ENCODE results near the gene NCKAP5.

The NCKAP5 gene

DNA sequence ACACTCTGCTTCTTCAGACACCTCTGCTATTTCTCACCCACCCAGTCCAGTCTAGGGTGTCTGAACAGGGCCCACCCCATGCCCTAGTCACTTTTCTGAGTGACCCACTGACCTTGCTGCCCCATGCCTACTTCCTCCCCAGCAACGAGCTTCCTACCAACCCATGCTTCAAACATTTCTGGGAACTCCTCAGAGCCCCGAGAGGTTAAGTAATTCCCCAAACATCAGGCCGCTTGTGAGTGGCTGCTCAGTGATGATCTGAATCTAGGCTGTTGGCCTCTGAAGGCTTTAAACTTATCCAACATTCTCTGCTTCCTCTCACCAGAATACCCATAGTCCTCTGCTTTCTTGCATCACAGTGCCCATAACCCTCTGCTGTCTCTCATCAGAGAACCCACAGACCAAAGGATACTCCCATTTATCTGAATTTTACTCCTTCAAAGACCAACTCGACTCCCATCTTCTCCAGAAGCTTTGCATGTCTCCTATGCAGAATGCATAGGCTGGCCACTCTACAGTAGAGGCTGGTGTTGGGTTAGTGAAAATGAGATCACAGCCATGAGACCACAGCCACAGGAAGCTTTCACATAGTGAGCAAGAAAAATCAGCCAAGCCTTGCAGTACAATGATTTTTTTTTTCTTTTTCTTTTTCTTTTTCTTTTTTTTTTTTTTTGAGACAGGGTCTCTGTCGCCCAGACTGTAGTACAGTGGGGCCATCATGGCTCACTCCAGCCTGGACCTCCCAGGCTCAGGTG, 588.7 kb downstream of the NCKAP5 start:
- no peak for ATAC-seq (ENCODE audit: low read depth)

DNA sequence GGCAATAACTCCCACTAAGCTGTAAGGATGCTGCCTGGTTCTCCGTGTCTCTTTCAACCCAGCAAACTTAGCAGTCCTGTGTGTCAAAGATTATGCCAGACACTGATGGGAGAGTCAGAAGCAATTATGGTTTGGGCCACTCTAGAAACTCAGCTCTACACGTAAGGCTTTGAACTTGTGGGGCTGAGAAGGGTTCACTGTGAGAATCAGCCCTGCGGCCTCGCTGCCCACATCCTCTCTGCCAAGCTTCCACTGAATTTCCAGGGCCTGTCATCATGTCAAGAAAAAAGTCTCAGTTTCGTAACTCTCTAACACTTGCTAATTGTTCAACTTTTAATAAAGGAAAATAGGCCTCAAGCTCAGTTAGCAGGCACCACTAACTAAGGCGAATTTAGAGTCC, 589.4 kb downstream of the NCKAP5 start:
- no peaks in the 10 kb centered on the region for H3K27me3 ChIP-seq (ENCODE audit: insufficient read depth, poor library complexity, severe bottlenecking)
- no peaks in the 10 kb centered on the region for H3K36me3 ChIP-seq (ENCODE audit: low read depth)
- TF ChIP-seq, protein P1, sequence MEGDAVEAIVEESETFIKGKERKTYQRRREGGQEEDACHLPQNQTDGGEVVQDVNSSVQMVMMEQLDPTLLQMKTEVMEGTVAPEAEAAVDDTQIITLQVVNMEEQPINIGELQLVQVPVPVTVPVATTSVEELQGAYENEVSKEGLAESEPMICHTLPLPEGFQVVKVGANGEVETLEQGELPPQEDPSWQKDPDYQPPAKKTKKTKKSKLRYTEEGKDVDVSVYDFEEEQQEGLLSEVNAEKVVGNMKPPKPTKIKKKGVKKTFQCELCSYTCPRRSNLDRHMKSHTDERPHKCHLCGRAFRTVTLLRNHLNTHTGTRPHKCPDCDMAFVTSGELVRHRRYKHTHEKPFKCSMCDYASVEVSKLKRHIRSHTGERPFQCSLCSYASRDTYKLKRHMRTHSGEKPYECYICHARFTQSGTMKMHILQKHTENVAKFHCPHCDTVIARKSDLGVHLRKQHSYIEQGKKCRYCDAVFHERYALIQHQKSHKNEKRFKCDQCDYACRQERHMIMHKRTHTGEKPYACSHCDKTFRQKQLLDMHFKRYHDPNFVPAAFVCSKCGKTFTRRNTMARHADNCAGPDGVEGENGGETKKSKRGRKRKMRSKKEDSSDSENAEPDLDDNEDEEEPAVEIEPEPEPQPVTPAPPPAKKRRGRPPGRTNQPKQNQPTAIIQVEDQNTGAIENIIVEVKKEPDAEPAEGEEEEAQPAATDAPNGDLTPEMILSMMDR (IDR thresholded peaks at IDR 0.05; ENCODE audit: poor library complexity, severe bottlenecking), result no peak
- no peak for DNase-seq (ENCODE audit: low spot score)
- no peaks in the 10 kb centered on the region for H3K4me1 ChIP-seq (ENCODE audit: insufficient read depth, poor library complexity, severe bottlenecking)
- no peaks in the 10 kb centered on the region for H3K9me3 ChIP-seq (ENCODE audit: severe bottlenecking)
- no peak for ATAC-seq (ENCODE audit: low read depth)
- H3K27ac ChIP-seq (ENCODE audit: poor library complexity, severe bottlenecking), result no peak overlapping the region
- H3K4me3 ChIP-seq (ENCODE audit: severe bottlenecking), result no peak overlapping the region

More for the DNA sequence above, 588.7 kb downstream of the NCKAP5 start:
- H3K36me3 ChIP-seq (ENCODE audit: low read depth), result no peaks in the 10 kb centered on the region
- H3K4me3 ChIP-seq (ENCODE audit: severe bottlenecking), result no peak overlapping the region
- H3K27me3 ChIP-seq (ENCODE audit: insufficient read depth, poor library complexity, severe bottlenecking), result no peaks in the 10 kb centered on the region
- no peak for DNase-seq (ENCODE audit: low spot score)
- no peak overlapping the region for H3K27ac ChIP-seq (ENCODE audit: poor library complexity, severe bottlenecking)
- H3K4me1 ChIP-seq (ENCODE audit: insufficient read depth, poor library complexity, severe bottlenecking), result no peaks in the 10 kb centered on the region
- no peaks in the 10 kb centered on the region for H3K9me3 ChIP-seq (ENCODE audit: severe bottlenecking)
- TF ChIP-seq, protein P1 (IDR thresholded peaks at IDR 0.05; ENCODE audit: poor library complexity, severe bottlenecking), result no peak

DNA sequence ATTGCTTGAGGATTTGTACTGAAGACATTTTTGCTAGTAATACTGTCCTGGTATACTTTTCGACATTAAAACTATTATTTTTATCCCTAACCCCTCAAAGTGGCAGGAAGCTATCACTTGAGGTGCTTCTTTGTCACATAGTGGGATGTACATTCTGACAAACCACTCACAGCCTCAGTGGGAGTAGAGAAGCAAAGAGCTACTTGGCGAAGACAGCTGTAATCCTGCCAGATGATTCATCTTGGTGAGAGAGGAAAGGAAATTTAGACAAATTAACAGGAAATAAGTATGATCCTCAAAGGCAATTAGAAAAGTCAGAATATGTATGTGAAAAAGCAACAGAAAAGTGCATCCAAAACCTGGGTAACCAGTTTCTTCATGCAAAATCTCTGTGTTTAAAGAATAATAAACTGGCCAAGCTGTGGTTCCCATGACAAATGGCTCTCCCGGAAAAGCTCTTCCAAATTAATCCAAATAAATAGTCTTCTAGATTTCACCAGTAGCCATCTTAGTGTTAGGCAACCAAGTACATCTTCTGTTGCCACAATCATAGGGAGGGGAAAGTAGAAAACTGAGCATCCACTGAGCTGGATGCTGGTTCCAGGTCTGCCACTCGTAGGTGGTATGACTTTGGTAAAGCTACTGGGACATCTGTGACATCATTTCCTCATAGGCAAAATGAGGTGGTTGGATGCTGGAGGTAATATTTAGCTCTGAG, 590.3 kb downstream of the NCKAP5 start:
- TF ChIP-seq, protein P1 (IDR thresholded peaks at IDR 0.05; ENCODE audit: poor library complexity, severe bottlenecking), result no peak
- H3K4me1 ChIP-seq (ENCODE audit: insufficient read depth, poor library complexity, severe bottlenecking), result no peaks in the 10 kb centered on the region
- DNase-seq (ENCODE audit: low spot score) (no peak), ATAC-seq (ENCODE audit: low read depth) (no peak)
- H3K27me3 ChIP-seq (ENCODE audit: insufficient read depth, poor library complexity, severe bottlenecking), result no peaks in the 10 kb centered on the region
- H3K27ac ChIP-seq (ENCODE audit: poor library complexity, severe bottlenecking), result no peak overlapping the region
- no peak overlapping the region for H3K4me3 ChIP-seq (ENCODE audit: severe bottlenecking)
- no peaks in the 10 kb centered on the region for H3K9me3 ChIP-seq (ENCODE audit: severe bottlenecking)
- no peaks in the 10 kb centered on the region for H3K36me3 ChIP-seq (ENCODE audit: low read depth)

DNA sequence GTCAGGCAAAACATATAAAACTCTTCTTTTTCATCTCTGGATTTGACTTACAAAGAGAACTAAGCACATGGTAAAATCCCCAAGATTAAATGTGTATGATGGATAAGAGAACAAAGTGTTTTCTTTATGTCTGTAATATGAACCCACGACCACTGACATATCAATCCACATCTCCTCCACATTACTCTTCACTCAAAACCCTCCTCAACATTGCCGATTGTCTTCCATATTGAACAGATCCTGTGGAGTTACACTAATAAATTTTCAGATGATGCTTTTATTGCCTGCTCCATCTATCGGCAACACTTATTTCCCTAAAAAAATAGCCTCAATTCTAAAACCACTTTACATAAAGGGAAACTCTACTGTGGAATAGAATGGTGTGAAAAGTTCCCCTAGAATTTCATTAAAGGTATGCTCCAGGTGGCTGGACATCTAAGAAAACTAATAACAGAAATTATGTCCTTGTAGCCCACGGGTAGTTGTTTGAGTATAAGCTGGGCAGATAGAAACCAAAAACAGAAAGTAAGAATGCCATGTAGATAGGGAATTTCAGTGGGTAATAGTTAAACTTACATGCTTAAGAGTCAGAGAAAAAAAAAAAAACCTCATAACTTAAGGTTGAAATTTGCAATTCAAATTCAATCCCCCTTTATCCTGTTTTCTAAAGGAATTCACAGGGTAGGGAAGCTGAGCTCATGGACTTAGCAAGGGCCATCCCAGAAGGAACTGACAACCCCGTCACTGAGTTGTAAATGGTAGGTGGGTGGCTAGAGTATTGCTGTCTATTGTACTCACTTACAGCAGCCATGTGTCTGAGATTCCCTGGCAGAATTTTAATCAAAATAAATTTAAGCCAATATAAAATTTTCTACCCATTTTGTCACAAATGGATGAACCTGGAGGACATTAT, 592.8 kb downstream of the NCKAP5 start:
- Histone ChIP-seq H3K27ac (ENCODE audit: poor library complexity, severe bottlenecking) (no peak overlapping the region), H3K27me3 (ENCODE audit: insufficient read depth, poor library complexity, severe bottlenecking) (no peaks in the 10 kb centered on the region), H3K36me3 (ENCODE audit: low read depth) (no peaks in the 10 kb centered on the region), H3K4me3 (ENCODE audit: severe bottlenecking) (no peak overlapping the region), H3K9me3 (ENCODE audit: severe bottlenecking) (no peaks in the 10 kb centered on the region), H3K4me1 (ENCODE audit: insufficient read depth, poor library complexity, severe bottlenecking) (no peaks in the 10 kb centered on the region)
- no peak for ATAC-seq (ENCODE audit: low read depth)
- DNase-seq (ENCODE audit: low spot score), result no peak
- TF ChIP-seq, protein P1 (IDR thresholded peaks at IDR 0.05; ENCODE audit: poor library complexity, severe bottlenecking), result no peak

Data from RWPE2 (cell line).